Neuron (in vitro differentiated cells): ENCODE data around the gene SHISA7.
A peak's percentile ranks its signal among the peaks of the same experiment; 100 is the strongest.

Source experiments
- H2AFZ ChIP-seq: one replicate; pipeline ENCODE4 v1.6.1; 2013; ENCODE audit warnings: low read depth, mild to moderate bottlenecking, inconsistent platforms, low read length, moderate library complexity
- H3K27me3 ChIP-seq: one replicate; pipeline ENCODE4 v1.6.1; 2013; ENCODE audit warnings: low read length; ENCODE audit not compliant: insufficient read depth
- H3K36me3 ChIP-seq: one replicate; pipeline ENCODE4 v1.6.1; 2013; ENCODE audit warnings: low read length; ENCODE audit not compliant: insufficient read depth
- H3K4me1 ChIP-seq: one replicate; pipeline ENCODE4 v1.6.1; 2013; ENCODE audit warnings: low read length; ENCODE audit not compliant: insufficient read depth
- H3K4me3 ChIP-seq: 2 replicates; pipeline ENCODE4 v1.5.1; 2013; ENCODE audit warnings: mild to moderate bottlenecking, low read length, moderate library complexity
- H3K9me3 ChIP-seq: one replicate; pipeline ENCODE4 v1.6.1; 2013; ENCODE audit warnings: low read length

The SHISA7 gene

DNA sequence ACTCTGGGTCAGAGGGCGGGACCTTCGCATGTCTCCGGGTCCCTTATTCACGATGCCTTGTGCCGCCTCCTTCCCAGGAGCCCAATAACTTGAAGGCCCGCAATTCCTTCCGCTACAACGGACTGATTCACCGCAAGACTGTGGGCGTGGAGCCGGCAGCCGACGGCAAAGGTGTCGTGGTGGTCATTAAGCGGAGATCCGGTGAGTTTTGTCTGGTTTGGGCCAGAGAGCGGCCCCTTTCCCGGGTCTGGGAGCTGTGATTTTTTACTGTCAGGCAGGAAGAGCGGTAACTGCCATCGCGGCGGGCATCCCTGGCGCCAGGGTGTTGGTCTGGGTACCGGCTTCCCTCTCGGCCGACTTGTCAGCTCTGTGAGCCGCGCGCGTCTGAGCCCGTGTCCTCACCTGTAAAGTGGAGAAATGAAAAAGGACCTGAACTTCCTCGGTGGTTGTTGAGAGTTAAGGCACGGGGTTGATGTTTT lies 56.6 kb downstream of the SHISA7 start:
- no peaks in the 10 kb centered on the region for H3K27me3 ChIP-seq
- peaks cover 29% of the 10 kb centered on the region for H3K4me1 ChIP-seq
- H3K4me3 ChIP-seq, result peak overlapping the region; percentile 76
- no peak overlapping the region for H2AFZ ChIP-seq
- no peaks in the 10 kb centered on the region for H3K9me3 ChIP-seq
- H3K36me3 ChIP-seq, result peaks cover 45% of the 10 kb centered on the region

DNA sequence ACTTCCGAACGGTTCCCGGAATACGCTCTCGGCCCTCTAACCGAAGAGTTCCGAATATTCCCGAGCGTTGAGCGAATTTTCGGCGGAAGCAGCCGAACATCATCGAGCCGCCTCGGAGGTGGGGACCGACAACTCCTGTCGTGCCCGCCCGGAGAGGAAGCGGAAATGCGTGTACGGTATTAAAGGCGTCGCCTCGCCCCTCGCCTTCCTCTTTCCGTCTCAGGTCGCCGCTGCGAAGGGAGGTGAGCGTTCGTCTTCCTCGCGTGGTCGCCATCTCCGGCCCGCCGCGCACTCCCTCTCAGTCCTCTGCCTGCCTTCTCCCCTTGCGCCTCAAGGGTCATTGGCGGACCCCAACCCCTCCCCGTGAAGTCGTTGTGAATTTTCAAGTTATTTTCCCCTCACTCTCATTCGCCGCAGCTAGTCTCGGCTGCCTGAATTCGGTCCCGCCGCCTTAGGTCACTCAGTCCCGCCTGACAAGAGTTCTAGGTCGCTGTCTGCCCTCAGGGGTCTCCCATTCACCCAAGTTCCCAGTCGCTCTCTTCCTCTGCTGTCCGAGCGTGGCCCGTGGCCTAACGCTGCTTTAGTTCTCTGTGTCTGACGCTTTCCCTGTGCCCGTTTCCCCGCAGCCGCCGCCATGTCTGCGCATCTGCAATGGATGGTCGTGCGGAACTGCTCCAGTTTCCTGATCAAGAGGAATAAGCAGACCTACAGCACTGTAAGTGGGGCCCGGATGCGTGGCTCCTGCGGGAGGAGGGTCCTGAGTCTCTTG lies 57.2 kb downstream of the SHISA7 start, which contains the start of gene RPL28:
Gene RPL28 (plus strand): TSS at position 209 of the 769 bp plus-strand sequence. CDS start 426 bp downstream, at position 635.
- peaks cover 39% of the 10 kb centered on the region for H3K36me3 ChIP-seq
- H3K9me3 ChIP-seq, result no peaks in the 10 kb centered on the region

GRCh38 chr19:55384920-55385723 lies 58.0 kb downstream of the SHISA7 start:
- peak overlapping the region; percentile 76 for H3K4me3 ChIP-seq
- no peaks in the 10 kb centered on the region for H3K9me3 ChIP-seq
- peaks cover 36% of the 10 kb centered on the region for H3K36me3 ChIP-seq
- H3K4me1 ChIP-seq, result peaks cover 29% of the 10 kb centered on the region
- H2AFZ ChIP-seq, result peak overlapping the region; percentile 16
- no peaks in the 10 kb centered on the region for H3K27me3 ChIP-seq

More for the DNA sequence above, 57.2 kb downstream of the SHISA7 start, which contains the start of gene RPL28:
- H3K4me3 ChIP-seq, result peak within 1 kb of the TSS; percentile 76
- no peaks in the 10 kb centered on the region for H3K27me3 ChIP-seq
- H2AFZ ChIP-seq, result peak within 1 kb of the TSS; percentile 16
- peaks cover 29% of the 10 kb centered on the region for H3K4me1 ChIP-seq

- H3K9me3 ChIP-seq, result no peaks in the 10 kb centered on the region
- peaks cover 29% of the 10 kb centered on the region for H3K4me1 ChIP-seq
- no peaks in the 10 kb centered on the region for H3K27me3 ChIP-seq
- H3K36me3 ChIP-seq, result peaks cover 28% of the 10 kb centered on the region
- H3K4me3 ChIP-seq, result peak within 1 kb of the TSS; percentile 76
- peak within 1 kb of the TSS; percentile 16 for H2AFZ ChIP-seq
These were observed 58.8 kb downstream of the SHISA7 start, which contains the start of gene TMEM238 for GRCh38 chr19:55384131-55384919. TSS of gene TMEM238 (minus strand) at chr19:55384292. CDS start at chr19:55384259, 33 bp downstream.

DNA sequence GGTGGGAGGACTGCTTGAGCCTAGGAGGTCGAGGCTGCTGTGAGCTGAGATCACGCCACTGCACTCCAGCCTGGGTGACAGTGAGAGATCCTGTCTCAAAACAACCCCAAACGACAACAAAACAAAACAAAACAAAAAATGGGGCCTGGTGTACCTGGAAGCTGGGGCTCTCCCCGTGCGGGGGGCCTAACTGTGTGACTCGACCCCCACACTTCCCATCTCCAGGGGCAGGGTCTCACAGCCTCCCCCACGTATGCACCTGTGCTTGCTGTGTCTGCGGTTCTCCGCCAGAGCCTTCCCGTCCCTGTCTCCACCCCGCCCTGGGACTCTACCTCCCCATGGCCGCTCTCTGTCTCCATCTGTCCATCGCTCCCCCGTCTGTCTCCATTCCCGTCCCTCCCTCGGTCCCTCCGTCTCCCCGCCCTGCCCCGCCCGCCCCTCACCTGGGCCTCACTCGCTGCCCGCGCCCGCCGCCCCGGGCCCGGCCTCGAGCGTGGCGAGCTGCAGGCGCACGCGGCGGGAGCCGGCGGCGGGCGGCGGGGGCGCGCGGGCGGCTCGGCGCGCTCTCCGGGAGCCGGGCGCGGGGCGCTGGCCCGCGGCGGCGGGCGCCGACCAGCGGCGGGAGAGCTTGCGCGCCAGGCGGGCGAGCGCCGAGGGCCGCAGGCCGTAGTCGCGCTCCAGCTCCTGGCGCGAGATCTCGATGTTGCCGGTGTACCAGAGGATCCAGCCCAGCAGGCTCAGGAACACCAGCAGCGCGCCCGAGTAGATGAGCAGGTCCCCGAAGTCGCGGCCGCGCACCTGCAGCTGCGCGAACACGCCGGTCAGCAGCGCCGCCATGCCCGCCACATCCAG lies 59.6 kb downstream of the SHISA7 start:
- peaks cover 20% of the 10 kb centered on the region for H3K36me3 ChIP-seq
- H3K27me3 ChIP-seq, result no peaks in the 10 kb centered on the region
- no peaks in the 10 kb centered on the region for H3K9me3 ChIP-seq
- no peak overlapping the region for H3K4me3 ChIP-seq
- peaks cover 28% of the 10 kb centered on the region for H3K4me1 ChIP-seq
- no peak overlapping the region for H2AFZ ChIP-seq

DNA sequence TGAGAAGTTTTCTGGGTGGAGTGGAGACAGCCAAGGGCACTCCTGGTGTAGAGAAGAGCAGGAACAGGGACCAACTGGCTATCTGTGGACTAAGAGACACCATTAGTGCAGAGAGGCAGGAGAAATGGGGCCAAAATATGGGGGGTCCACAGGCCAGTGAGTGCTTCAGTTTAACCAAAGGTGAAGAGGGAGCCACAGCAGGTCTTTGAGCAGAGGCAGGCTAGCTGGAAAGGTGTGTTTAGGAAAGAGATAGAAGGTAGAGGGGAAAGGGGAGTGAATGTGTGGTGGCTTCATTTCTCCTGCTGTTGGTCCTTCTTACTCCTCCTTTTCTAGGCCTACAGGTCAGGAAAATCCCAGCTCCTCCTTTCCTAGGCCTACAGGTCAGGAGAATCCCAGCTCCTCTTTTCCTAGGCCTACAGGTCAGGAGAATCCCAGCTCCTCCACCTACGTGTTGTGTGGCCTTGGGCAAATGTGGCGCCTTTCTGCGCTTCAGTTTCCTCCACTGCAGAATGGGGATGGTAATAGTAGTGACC lies 60.5 kb downstream of the SHISA7 start:
- Histone ChIP-seq H3K36me3 (peaks cover 11% of the 10 kb centered on the region), H3K9me3 (no peaks in the 10 kb centered on the region), H3K4me1 (peaks cover 23% of the 10 kb centered on the region), H3K27me3 (peaks cover under 1% of the 10 kb centered on the region), H2AFZ (no peak overlapping the region), H3K4me3 (no peak overlapping the region)

DNA sequence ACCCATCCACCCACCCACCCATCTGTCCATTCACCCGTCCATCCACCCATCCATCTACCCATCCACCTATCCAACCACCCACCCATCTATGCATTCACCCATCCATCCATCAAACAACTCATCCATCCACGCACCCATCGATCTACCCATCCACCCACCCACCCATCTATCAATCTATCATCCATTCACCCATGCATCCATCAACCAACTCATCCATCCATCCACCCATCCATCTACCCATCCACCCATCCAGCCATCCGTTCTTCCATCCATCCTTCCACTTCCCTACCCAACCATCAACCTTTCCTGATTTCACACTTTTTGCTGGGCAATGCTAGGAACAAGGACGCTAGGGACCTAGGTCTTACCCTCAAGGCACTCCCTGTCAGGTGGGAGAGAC lies 61.1 kb downstream of the SHISA7 start:
- Histone ChIP-seq H3K4me3 (no peak overlapping the region), H3K4me1 (peaks cover 21% of the 10 kb centered on the region), H3K36me3 (peaks cover 5% of the 10 kb centered on the region), H3K9me3 (no peaks in the 10 kb centered on the region), H3K27me3 (peaks cover 3% of the 10 kb centered on the region), H2AFZ (no peak overlapping the region)

- Histone ChIP-seq H3K9me3 (no peaks in the 10 kb centered on the region), H3K4me1 (peaks cover 23% of the 10 kb centered on the region), H2AFZ (no peak overlapping the region), H3K4me3 (no peak overlapping the region), H3K27me3 (peaks cover 3% of the 10 kb centered on the region), H3K36me3 (no peaks in the 10 kb centered on the region)
These were observed 63.9 kb downstream of the SHISA7 start for GRCh38 chr19:55379174-55379573.
